H1 (cell line): ENCODE measurements around the gene MED13. TPM values are rescaled to one million over a fixed set of nuclear protein-coding genes. Genes with fewer than 3 reads are reported as not detected.

Source experiments
- CEBPB ChIP-seq: IDR thresholded peaks from 2 replicates; pipeline ENCODE4 v1.6.1; 2012; ENCODE audit warnings: low read depth, low read length
- CREB1 ChIP-seq: IDR thresholded peaks from 2 replicates; pipeline ENCODE4 v1.6.1; 2012; ENCODE audit warnings: inconsistent platforms
- GTF2F1 ChIP-seq: IDR thresholded peaks from 2 replicates; pipeline ENCODE4 v1.6.1; 2012; ENCODE audit warnings: low read depth, low read length, improper control_type of control experiment, borderline replicate concordance
- JUND ChIP-seq: IDR thresholded peaks from 2 replicates; pipeline ENCODE4 v1.6.1; 2011; ENCODE audit warnings: mild to moderate bottlenecking, improper control_type of control experiment, low read length
- KDM5A ChIP-seq: fragments of 200-600 bp; IDR thresholded peaks from 2 replicates; pipeline ENCODE4 v1.7.1; 2012; ENCODE audit warnings: mild to moderate bottlenecking, low read length, inconsistent platforms, mixed read lengths
- RBBP5 ChIP-seq: IDR thresholded peaks from 2 replicates; pipeline ENCODE4 v1.7.1; 2012; ENCODE audit warnings: low read depth, mild to moderate bottlenecking, inconsistent platforms, low read length, moderate library complexity, borderline replicate concordance
- RXRA ChIP-seq: IDR thresholded peaks from 2 replicates; pipeline ENCODE4 v1.6.1; 2011; ENCODE audit warnings: low read depth, mild to moderate bottlenecking, low read length, moderate library complexity; ENCODE audit not compliant: insufficient read depth
- YY1 ChIP-seq: IDR thresholded peaks from 2 replicates; pipeline ENCODE4 v1.6.1; 2011; ENCODE audit warnings: low read depth, mild to moderate bottlenecking, low read length
- polyA plus RNA-seq, 7 experiments: library from polyadenylated mRNA; depleted of rRNA in 3 of 7; stranded (reverse) in 5 of 7; unstranded in 2 of 7; fragments of >200 nt in 5 of 7; fragments of 200-250 nt in 2 of 7; gene quantifications; 1 replicate in 5 of 7; 2 replicates in 1 of 7; 4 replicates in 1 of 7; pipeline versions ENCODE4 v1.2.1 to v1.2.3, GENCODE V29; 2011 to 2013; ENCODE audit warnings: missing spikeins in 2 of 7, mixed read lengths in 2 of 7
- total RNA-seq: library from RNA; stranded (reverse); fragmentation: NEBNext Ultra II Directional; extraction: Animal tissue kit (Norgen Biotek cat#: 25700); gene quantifications from 2 replicates; pipeline ENCODE4 v1.2.1, GENCODE V29; 2021
- TF ChIP-seq, protein P1 (sequence below): fragments of 300-600 bp; sonication (generic); IDR thresholded peaks from 2 replicates; pipeline ENCODE4 v1.7.1; 2012; ENCODE audit warnings: low read length, moderate library complexity, mild to moderate bottlenecking, inconsistent platforms; ENCODE audit not compliant: insufficient replicate concordance
- TF ChIP-seq, protein P2 (sequence below): IDR thresholded peaks from 2 replicates; pipeline ENCODE4 v1.6.1; 2012; ENCODE audit warnings: inconsistent platforms

Gene MED13
- total and polyA plus RNA-seq, 2 of the 8 experiments (the other 6 are each of a cell fraction or from before 2014, with no cell fraction given): 11.3 to 44.8 TPM

DNA sequence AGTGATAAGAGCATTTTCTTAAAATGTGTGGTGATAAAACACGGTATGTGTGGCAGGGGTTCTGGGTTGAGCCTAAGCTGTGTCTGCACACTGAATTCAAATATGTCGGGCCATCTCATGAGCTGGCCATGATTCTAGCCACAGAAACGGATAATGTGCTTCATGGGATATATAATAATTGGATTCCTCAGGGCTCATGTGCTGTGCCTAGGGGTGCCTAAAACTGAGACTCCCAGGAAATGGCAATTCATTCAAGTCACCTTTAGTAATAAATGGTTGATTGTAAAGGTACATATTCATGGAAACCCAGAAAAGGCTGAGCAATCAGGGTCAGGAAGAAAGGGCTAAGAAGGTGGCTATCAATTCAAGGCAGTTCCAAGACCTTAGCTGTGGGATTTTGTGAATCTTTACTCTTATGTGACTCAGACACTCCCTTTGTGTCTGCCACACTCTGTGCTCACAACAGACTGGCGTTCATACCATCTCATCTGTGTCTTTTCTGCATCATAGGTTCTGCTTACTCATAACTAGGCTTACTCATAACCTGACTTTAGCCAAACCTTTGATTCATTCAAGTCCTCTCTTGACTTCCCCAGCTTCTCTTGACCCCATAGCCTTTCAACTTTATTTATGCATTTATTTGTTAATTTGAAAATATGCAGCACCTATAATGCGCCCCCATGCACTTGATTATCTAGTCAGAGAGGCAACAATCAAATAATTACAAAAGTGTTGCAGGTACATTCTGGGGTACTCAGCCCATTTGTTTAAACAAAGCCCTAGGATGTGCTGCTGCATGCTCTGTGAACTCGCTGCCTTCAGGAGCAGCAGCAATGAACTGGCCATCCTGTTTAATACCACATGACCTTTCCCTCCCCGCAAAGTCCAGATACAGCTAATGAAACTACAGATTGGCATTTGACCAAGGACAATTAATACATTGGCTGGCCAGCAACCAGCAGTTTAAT lies 28.4 kb upstream of the MED13 start (continued):
- TF ChIP-seq, protein P1, sequence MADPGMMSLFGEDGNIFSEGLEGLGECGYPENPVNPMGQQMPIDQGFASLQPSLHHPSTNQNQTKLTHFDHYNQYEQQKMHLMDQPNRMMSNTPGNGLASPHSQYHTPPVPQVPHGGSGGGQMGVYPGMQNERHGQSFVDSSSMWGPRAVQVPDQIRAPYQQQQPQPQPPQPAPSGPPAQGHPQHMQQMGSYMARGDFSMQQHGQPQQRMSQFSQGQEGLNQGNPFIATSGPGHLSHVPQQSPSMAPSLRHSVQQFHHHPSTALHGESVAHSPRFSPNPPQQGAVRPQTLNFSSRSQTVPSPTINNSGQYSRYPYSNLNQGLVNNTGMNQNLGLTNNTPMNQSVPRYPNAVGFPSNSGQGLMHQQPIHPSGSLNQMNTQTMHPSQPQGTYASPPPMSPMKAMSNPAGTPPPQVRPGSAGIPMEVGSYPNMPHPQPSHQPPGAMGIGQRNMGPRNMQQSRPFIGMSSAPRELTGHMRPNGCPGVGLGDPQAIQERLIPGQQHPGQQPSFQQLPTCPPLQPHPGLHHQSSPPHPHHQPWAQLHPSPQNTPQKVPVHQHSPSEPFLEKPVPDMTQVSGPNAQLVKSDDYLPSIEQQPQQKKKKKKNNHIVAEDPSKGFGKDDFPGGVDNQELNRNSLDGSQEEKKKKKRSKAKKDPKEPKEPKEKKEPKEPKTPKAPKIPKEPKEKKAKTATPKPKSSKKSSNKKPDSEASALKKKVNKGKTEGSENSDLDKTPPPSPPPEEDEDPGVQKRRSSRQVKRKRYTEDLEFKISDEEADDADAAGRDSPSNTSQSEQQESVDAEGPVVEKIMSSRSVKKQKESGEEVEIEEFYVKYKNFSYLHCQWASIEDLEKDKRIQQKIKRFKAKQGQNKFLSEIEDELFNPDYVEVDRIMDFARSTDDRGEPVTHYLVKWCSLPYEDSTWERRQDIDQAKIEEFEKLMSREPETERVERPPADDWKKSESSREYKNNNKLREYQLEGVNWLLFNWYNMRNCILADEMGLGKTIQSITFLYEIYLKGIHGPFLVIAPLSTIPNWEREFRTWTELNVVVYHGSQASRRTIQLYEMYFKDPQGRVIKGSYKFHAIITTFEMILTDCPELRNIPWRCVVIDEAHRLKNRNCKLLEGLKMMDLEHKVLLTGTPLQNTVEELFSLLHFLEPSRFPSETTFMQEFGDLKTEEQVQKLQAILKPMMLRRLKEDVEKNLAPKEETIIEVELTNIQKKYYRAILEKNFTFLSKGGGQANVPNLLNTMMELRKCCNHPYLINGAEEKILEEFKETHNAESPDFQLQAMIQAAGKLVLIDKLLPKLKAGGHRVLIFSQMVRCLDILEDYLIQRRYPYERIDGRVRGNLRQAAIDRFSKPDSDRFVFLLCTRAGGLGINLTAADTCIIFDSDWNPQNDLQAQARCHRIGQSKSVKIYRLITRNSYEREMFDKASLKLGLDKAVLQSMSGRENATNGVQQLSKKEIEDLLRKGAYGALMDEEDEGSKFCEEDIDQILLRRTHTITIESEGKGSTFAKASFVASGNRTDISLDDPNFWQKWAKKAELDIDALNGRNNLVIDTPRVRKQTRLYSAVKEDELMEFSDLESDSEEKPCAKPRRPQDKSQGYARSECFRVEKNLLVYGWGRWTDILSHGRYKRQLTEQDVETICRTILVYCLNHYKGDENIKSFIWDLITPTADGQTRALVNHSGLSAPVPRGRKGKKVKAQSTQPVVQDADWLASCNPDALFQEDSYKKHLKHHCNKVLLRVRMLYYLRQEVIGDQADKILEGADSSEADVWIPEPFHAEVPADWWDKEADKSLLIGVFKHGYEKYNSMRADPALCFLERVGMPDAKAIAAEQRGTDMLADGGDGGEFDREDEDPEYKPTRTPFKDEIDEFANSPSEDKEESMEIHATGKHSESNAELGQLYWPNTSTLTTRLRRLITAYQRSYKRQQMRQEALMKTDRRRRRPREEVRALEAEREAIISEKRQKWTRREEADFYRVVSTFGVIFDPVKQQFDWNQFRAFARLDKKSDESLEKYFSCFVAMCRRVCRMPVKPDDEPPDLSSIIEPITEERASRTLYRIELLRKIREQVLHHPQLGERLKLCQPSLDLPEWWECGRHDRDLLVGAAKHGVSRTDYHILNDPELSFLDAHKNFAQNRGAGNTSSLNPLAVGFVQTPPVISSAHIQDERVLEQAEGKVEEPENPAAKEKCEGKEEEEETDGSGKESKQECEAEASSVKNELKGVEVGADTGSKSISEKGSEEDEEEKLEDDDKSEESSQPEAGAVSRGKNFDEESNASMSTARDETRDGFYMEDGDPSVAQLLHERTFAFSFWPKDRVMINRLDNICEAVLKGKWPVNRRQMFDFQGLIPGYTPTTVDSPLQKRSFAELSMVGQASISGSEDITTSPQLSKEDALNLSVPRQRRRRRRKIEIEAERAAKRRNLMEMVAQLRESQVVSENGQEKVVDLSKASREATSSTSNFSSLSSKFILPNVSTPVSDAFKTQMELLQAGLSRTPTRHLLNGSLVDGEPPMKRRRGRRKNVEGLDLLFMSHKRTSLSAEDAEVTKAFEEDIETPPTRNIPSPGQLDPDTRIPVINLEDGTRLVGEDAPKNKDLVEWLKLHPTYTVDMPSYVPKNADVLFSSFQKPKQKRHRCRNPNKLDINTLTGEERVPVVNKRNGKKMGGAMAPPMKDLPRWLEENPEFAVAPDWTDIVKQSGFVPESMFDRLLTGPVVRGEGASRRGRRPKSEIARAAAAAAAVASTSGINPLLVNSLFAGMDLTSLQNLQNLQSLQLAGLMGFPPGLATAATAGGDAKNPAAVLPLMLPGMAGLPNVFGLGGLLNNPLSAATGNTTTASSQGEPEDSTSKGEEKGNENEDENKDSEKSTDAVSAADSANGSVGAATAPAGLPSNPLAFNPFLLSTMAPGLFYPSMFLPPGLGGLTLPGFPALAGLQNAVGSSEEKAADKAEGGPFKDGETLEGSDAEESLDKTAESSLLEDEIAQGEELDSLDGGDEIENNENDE: no peak
- TF ChIP-seq CEBPB (no peak), GTF2F1 (no peak), RXRA (no peak), YY1 (no peak), JUND (no peak), KDM5A (no peak), CREB1 (no peak), RBBP5 (no peak)
- TF ChIP-seq, protein P2, sequence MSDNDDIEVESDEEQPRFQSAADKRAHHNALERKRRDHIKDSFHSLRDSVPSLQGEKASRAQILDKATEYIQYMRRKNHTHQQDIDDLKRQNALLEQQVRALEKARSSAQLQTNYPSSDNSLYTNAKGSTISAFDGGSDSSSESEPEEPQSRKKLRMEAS: no peak
